Activated CD4-positive, alpha-beta memory T cell treated with anti-CD3 and anti-CD28 coated beads, Interleukin-2, amount 10 ng/mL, durations not matched to agents 7 days and 5 days (primary cell): ENCODE results near the gene NEUROD4. TPM values are rescaled to one million over a fixed set of nuclear protein-coding genes. Genes with fewer than 3 reads are reported as not detected.

ENCODE experiments used
- CTCF ChIA-PET: fragments of 350-600 bp; sonication (Branson Sonifier 250); formaldehyde crosslinking; loops from one replicate; lab custom pipeline; 2021; ENCODE audit warnings: antibody characterized with exemption, inconsistent platforms; lab: Charles Lee
- POLR2A ChIA-PET: fragments of 350-600 bp; sonication (Branson Sonifier 250); formaldehyde crosslinking; loops from one replicate; lab custom pipeline; 2021; ENCODE audit warnings: antibody characterized with exemption; lab: Charles Lee
- DNase-seq: peaks from one replicate; pipeline ENCODE4 v3.0.0-alpha.2; 2020
- H3K27ac Mint-ChIP-seq: one replicate; pipeline ENCODE4 v1.8.0; 2021; ENCODE audit warnings: mild to moderate bottlenecking, mixed read lengths
- H3K27me3 Mint-ChIP-seq: one replicate; pipeline ENCODE4 v1.8.0; 2021; ENCODE audit warnings: mixed read lengths
- H3K36me3 Mint-ChIP-seq: one replicate; pipeline ENCODE4 v1.8.0; 2021; ENCODE audit warnings: low read depth, mixed read lengths
- H3K4me1 Mint-ChIP-seq: one replicate; pipeline ENCODE4 v1.8.0; 2021; ENCODE audit warnings: mixed read lengths
- H3K4me3 Mint-ChIP-seq: one replicate; pipeline ENCODE4 v1.8.0; 2021; ENCODE audit warnings: mild to moderate bottlenecking, mixed read lengths
- H3K9me3 Mint-ChIP-seq: one replicate; pipeline ENCODE4 v1.8.0; 2021; ENCODE audit warnings: mixed read lengths
- total RNA-seq, 2 experiments: library from RNA; stranded (reverse); gene quantifications; one replicate each; pipeline ENCODE4 v1.2.3, GENCODE V29; 2021

Gene NEUROD4
- total RNA-seq, 2 experiments from 2014 or later, result not detected

- Mint-ChIP-seq H3K27me3 (peaks cover 4% of the 10 kb centered on the region), H3K4me3 (no peak overlapping the region), H3K27ac (no peak overlapping the region), H3K36me3 (no peaks in the 10 kb centered on the region), H3K9me3 (no peaks in the 10 kb centered on the region), H3K4me1 (no peaks in the 10 kb centered on the region)
- ChIA-PET POLR2A (interaction anchor here (0.9 to 1.7 kb wide), 2 partner anchors 75 to 77 kb away, joined by 3 to 7 read pairs; no protein-coding TSS in a partner anchor), CTCF (interaction anchor here (0.7 to 8.5 kb wide), 17 partner anchors 9 to 410 kb away, joined by 3 to 452 read pairs (median 4); no protein-coding TSS in a partner anchor)
- DNase-seq, result peak; percentile 22
Observed at GRCh38 chr12:55068416-55069010, 48.7 kb downstream of the NEUROD4 start.

GRCh38 chr12:55072083-55072482 is 52.3 kb downstream of the NEUROD4 start:
- POLR2A ChIA-PET, result interaction anchor here (1.0 to 1.6 kb wide), 6 partner anchors 13 to 370 kb away, joined by 3 to 14 read pairs (median 4); no protein-coding TSS in a partner anchor
- Mint-ChIP-seq H3K27me3 (peaks cover 14% of the 10 kb centered on the region), H3K9me3 (no peaks in the 10 kb centered on the region), H3K27ac (no peak overlapping the region), H3K4me1 (no peaks in the 10 kb centered on the region), H3K36me3 (no peaks in the 10 kb centered on the region), H3K4me3 (no peak overlapping the region)
- CTCF ChIA-PET, result interaction anchor here (0.6 to 8.5 kb wide), 56 partner anchors 9 to 470 kb away, joined by 3 to 452 read pairs (median 5); partner anchors contain the start of genes MUCL1 and TESPA1
- peak; percentile 81 for DNase-seq

- no peak overlapping the region for H3K27ac Mint-ChIP-seq
- CTCF ChIA-PET, result interaction anchor here (0.8 to 8.5 kb wide), 24 partner anchors 10 to 415 kb away, joined by 3 to 452 read pairs (median 12); partner anchors contain the start of gene MUCL1
- H3K4me1 Mint-ChIP-seq, result peaks cover under 1% of the 10 kb centered on the region
- H3K4me3 Mint-ChIP-seq, result no peak overlapping the region
- H3K36me3 Mint-ChIP-seq, result no peaks in the 10 kb centered on the region
- H3K9me3 Mint-ChIP-seq, result no peaks in the 10 kb centered on the region
- POLR2A ChIA-PET, result no interaction called here
- peak; percentile 79 for DNase-seq
- H3K27me3 Mint-ChIP-seq, result peaks cover 19% of the 10 kb centered on the region
Observed at GRCh38 chr12:55073043-55074022, 53.6 kb downstream of the NEUROD4 start.

- Mint-ChIP-seq H3K9me3 (no peaks in the 10 kb centered on the region), H3K4me3 (no peak overlapping the region), H3K4me1 (peaks cover 1% of the 10 kb centered on the region), H3K36me3 (no peaks in the 10 kb centered on the region), H3K27ac (no peak overlapping the region), H3K27me3 (peaks cover 34% of the 10 kb centered on the region)
- POLR2A ChIA-PET, result no interaction called here
- CTCF ChIA-PET, result interaction anchor here (0.5 to 8.5 kb wide), 7 partner anchors 81 to 473 kb away, joined by 3 to 122 read pairs (median 8); no protein-coding TSS in a partner anchor
- DNase-seq, result no peak
Observed at GRCh38 chr12:55074806-55075205, 55.0 kb downstream of the NEUROD4 start.

Other genes starting within 250 kb of the NEUROD4 start
- not detected for gene MUCL1, start 165.5 kb upstream of the NEUROD4 start, total RNA-seq
- gene TESPA1, start 35.2 kb upstream of the NEUROD4 start, total RNA-seq, result 100 to 1,000 TPM; 111 to 112 TPM
- gene OR9K2, start 106.4 kb downstream of the NEUROD4 start, total RNA-seq, result not detected
- gene OR10A7, start 201.1 kb downstream of the NEUROD4 start, total RNA-seq, result not detected
- not detected for gene OR6C74, start 224.6 kb downstream of the NEUROD4 start, total RNA-seq